Smooth muscle cell (in vitro differentiated cells): Measurements from ENCODE around the gene UBE2N. TPM values are rescaled to one million over a fixed set of nuclear protein-coding genes. Genes with fewer than 3 reads are reported as not detected.
"Not testable (repeated sequence)": the region's sequence is repeated elsewhere in the genome, so short reads cannot be mapped to it uniquely, and the experiment has no call there.

Source experiments
- DNase-seq: peaks from one replicate; lab custom pipeline; 2025; ENCODE audit not compliant: unreplicated experiment; lab: John Stamatoyannopoulos, UW
- H2AFZ ChIP-seq: fragments of 200-600 bp; sonication (generic); 2 replicates; pipeline ENCODE4 v1.6.0; 2016; ENCODE audit warnings: antibody characterized with exemption, low read depth, mild to moderate bottlenecking
- H3F3A ChIP-seq: fragments of 200-600 bp; sonication (generic); 2 replicates; pipeline ENCODE4 v1.6.0; 2017; ENCODE audit warnings: antibody characterized with exemption, low read depth
- H3K27ac ChIP-seq: fragments of 200-600 bp; sonication (generic); 2 replicates; pipeline ENCODE4 v1.5.1; 2016; ENCODE audit warnings: low read depth, mild to moderate bottlenecking
- H3K27me3 ChIP-seq: fragments of 200-600 bp; sonication (generic); 2 replicates; pipeline ENCODE4 v1.6.1; 2016; ENCODE audit warnings: low read depth, mild to moderate bottlenecking
- H3K36me3 ChIP-seq: fragments of 200-600 bp; sonication (generic); 2 replicates; pipeline ENCODE4 v1.5.1; 2016; ENCODE audit warnings: low read depth
- H3K4me1 ChIP-seq: fragments of 200-600 bp; sonication (generic); 2 replicates; pipeline ENCODE4 v1.5.1; 2016; ENCODE audit warnings: low read depth
- H3K4me2 ChIP-seq: fragments of 200-600 bp; sonication (generic); 2 replicates; pipeline ENCODE4 v1.6.0; 2016; ENCODE audit warnings: mild to moderate bottlenecking
- H3K4me3 ChIP-seq: fragments of 200-600 bp; sonication (generic); 2 replicates; pipeline ENCODE4 v1.5.1; 2016; ENCODE audit warnings: mild to moderate bottlenecking
- H3K79me2 ChIP-seq: fragments of 200-600 bp; sonication (generic); 2 replicates; pipeline ENCODE4 v1.6.0; 2016; ENCODE audit warnings: low read depth, mild to moderate bottlenecking
- H3K9ac ChIP-seq: fragments of 200-600 bp; sonication (generic); 2 replicates; pipeline ENCODE4 v1.6.0; 2016; ENCODE audit warnings: low read depth
- H3K9me3 ChIP-seq: fragments of 200-600 bp; sonication (generic); replicated peaks from 2 replicates; pipeline ENCODE4 v1.5.1; 2016; ENCODE audit warnings: low read depth
- H4K20me1 ChIP-seq: fragments of 200-600 bp; sonication (generic); 2 replicates; pipeline ENCODE4 v1.6.0; 2016; ENCODE audit warnings: low read depth
- CTCF ChIP-seq: fragments of 200-600 bp; sonication (generic); IDR thresholded peaks from 2 replicates; pipeline ENCODE4 v1.5.1; 2017; ENCODE audit warnings: borderline replicate concordance, mild to moderate bottlenecking, antibody characterized with exemption; ENCODE audit not compliant: insufficient read depth, poor library complexity, severe bottlenecking
- WGBS: methylation state at CpG from one replicate; pipeline ENCODE4 v1.1.7; 2016; ENCODE audit warnings: low lambda C conversion rate; 5-methylcytosine and 5-hydroxymethylcytosine counted together
- polyA plus RNA-seq: library from polyadenylated mRNA; unstranded; fragments of >200 nt; fragmentation: Nextera tagmentation; extraction: Ambion mirVana; gene quantifications from 2 replicates; pipeline ENCODE4 v1.2.1, GENCODE V29; 2016
- total RNA-seq: library from RNA; depleted of rRNA; stranded (reverse); fragments of >200 nt; gene quantifications from 2 replicates; pipeline ENCODE4 v1.2.3, GENCODE V29; 2014

The UBE2N gene
- total and polyA plus RNA-seq, 2 experiments from 2014 or later = 61.3 to 111 TPM

GRCh38 chr12:93403988-93404803 lies 37.6 kb downstream of the UBE2N start:
- peaks cover 8% of the 10 kb centered on the region for H3K36me3 ChIP-seq
- H4K20me1 ChIP-seq = no peaks in the 10 kb centered on the region
- no peaks in the 10 kb centered on the region for H3K27me3 ChIP-seq
- H3K4me3 ChIP-seq = no peak overlapping the region
- H2AFZ ChIP-seq = no peak overlapping the region
- 92% methylated on average over 7 of the region's 7 CpGs for WGBS
- no peak for TF ChIP-seq CTCF
- no peak overlapping the region for H3K4me2 ChIP-seq
- peaks cover 3% of the 10 kb centered on the region for H3K79me2 ChIP-seq
- H3K27ac ChIP-seq = no peak overlapping the region
- no peaks in the 10 kb centered on the region for H3K9me3 ChIP-seq
- no peak overlapping the region for H3K9ac ChIP-seq
- H3F3A ChIP-seq = peaks cover 21% of the 10 kb centered on the region
- DNase-seq = no peak
- no peaks in the 10 kb centered on the region for H3K4me1 ChIP-seq

GRCh38 chr12:93402333-93403311 lies 39.1 kb downstream of the UBE2N start:
- Histone ChIP-seq H3K4me3 (no peak overlapping the region), H4K20me1 (peaks cover 4% of the 10 kb centered on the region), H3K27me3 (no peaks in the 10 kb centered on the region), H3K9ac (no peak overlapping the region), H3K4me1 (no peaks in the 10 kb centered on the region), H3K79me2 (no peaks in the 10 kb centered on the region), H3K4me2 (no peak overlapping the region), H3K27ac (no peak overlapping the region), H3F3A (peaks cover 21% of the 10 kb centered on the region), H3K9me3 (no peaks in the 10 kb centered on the region), H3K36me3 (peaks cover 11% of the 10 kb centered on the region), H2AFZ (no peak overlapping the region)
- DNase-seq = no peak
- 95% methylated on average over 11 of the region's 11 CpGs for WGBS
- no peak for TF ChIP-seq CTCF

- DNase-seq, H3F3A ChIP-seq, H3K9ac ChIP-seq, H3K27ac ChIP-seq, H3K9me3 ChIP-seq, H2AFZ ChIP-seq, H3K4me3 ChIP-seq, H3K4me2 ChIP-seq, H3K27me3 ChIP-seq, H3K4me1 ChIP-seq: not testable (repeated sequence)
- Histone ChIP-seq H3K36me3 (peaks cover 18% of the 10 kb centered on the region), H3K79me2 (peaks cover 19% of the 10 kb centered on the region), H4K20me1 (peaks cover 35% of the 10 kb centered on the region)
- no CpG with 5 or more reads among the region's 5 CpGs for WGBS
Measured at GRCh38 chr12:93399183-93399863, 42.4 kb downstream of the UBE2N start.

GRCh38 chr12:93397412-93397811 lies 44.3 kb downstream of the UBE2N start:
- WGBS = 97% methylated on average over 12 of the region's 12 CpGs
- Histone ChIP-seq H3K4me1 (no peaks in the 10 kb centered on the region), H3K4me3 (no peak overlapping the region), H3K9ac (no peak overlapping the region), H3K27me3 (no peaks in the 10 kb centered on the region), H3K4me2 (no peak overlapping the region), H3K27ac (no peak overlapping the region), H3K79me2 (peaks cover 31% of the 10 kb centered on the region), H2AFZ (no peak overlapping the region), H3K9me3 (no peaks in the 10 kb centered on the region), H4K20me1 (peaks cover 47% of the 10 kb centered on the region), H3F3A (peaks cover 4% of the 10 kb centered on the region), H3K36me3 (peaks cover 10% of the 10 kb centered on the region)
- DNase-seq = no peak
- TF ChIP-seq CTCF = no peak
